Posterior cingulate gyrus (tissue), 11 donors: Measurements from ENCODE around the gene ZNF540.
"Not testable (repeated sequence)": the region's sequence is repeated elsewhere in the genome, so short reads cannot be mapped to it uniquely, and the experiment has no call there.

Experiments used
- DNase-seq, 10 donors: peaks; one replicate each; pipeline versions ENCODE4 v3.0.0 to v3.0.0-alpha.2; 2020 to 2021; ENCODE audit warnings: mixed read lengths in 3 of 10
- intact Hi-C: fragments of 100-400 bp; cut with DNase I; formaldehyde crosslinking; loops from one replicate; pipeline ENCODE4 v1.15.1; 2023

Gene ZNF540

DNA sequence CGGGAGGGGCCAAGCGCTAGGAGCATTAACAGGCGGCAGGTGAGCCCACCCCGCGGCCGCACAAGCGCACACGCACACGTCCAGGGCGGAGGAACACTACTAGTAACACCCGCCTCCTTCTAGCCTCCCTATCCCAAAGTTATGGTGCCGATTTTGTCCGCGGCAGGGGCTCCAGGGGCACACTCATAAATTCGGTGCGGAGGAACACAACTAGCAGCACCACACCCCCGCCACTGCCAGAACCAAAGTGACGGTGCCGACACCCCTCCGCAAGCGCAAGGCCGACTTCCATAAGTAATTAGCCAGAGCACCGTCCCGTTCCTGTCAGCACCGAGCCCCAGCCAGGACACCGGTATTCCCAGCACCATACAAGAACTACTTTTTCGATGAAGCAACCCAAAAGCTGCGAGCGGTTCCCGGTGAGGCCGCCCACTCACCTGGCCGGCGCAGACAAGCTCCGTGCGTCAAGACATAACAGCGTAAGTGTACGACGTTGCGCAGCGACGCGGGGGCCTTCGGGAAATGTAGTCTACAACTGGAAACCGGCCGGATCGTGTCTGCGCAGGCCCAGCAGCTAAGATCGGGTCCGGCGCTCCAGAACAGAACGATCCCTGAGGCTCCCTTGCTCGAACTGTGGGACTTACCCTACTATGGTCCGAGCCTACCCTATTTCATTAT lies at the start of gene ZNF540, which contains the start of gene ZNF571:
TSS of gene ZNF540 (plus strand) at position 573 of the 678 bp plus-strand sequence. CDS start 3,572 bp downstream, outside the sequence.
TSS of gene ZNF571 (minus strand) at position 489 of the 678 bp plus-strand sequence. CDS start 8,116 bp downstream, outside the sequence.
- DNase-seq, result peak; percentile 89 to 99 (median 94)
- intact Hi-C loops, result loop anchor here (2.0 to 5.0 kb wide), 2 partner anchors 60 to 127 kb away; partner anchors contain the start of genes ZFP30, ZNF569 and ZNF570

- DNase-seq, result no peak
- intact Hi-C loops, result no loop called here
Observed at GRCh38 chr19:37551129-37551993, 43.3 kb upstream of the ZNF540 start.

DNA sequence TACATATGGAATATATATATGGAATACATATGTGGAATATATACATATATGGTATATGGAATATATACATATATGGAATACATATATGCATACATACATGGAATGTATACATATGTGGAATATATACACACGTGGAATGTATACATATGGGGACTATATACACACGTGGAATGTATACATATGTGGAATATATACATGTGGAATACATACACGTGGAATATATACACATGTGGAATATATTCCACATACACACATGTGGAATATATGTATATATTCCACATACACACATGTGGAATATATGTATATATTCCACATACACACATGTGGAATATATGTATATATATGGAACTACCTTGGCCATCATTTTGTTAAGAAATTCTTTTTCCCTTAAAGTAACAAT lies 31.2 kb upstream of the ZNF540 start:
- no peak for DNase-seq
- intact Hi-C loops, result no loop called here

DNA sequence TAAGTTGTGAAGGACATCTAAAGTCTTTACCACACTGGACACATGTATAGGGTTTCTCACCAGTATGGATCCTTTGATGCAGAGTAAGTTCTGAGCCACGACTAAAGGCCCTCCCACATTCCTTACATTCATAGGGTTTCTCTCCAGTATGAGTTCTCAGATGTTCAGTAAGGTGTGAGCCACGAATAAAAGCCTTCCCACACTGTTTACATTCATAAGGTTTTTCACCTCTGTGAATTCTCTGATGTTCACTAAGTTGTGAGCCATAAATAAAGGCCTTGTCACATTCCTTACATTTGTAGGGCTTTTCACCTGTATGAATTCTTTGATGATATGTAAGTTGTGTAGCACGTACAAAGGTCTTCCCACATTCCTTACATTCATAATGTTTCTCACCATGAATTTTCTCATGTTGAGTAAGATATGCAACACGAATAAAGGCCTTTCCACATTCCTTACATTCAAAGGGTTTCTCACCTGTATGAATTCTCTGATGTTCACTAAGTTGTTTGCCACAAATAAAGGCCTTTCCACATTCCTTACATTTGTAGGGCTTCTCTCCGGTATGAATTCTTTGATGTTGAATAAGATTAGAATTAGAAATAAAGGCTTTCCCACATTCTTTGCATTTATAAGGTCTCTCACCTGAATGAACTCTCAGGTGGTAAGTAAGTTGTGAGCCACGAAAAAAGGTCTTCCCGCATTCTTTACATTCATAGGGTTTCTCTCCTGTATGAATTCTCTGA lies 29.9 kb upstream of the ZNF540 start:
- intact Hi-C loops, result no loop called here
- no peak for DNase-seq

DNA sequence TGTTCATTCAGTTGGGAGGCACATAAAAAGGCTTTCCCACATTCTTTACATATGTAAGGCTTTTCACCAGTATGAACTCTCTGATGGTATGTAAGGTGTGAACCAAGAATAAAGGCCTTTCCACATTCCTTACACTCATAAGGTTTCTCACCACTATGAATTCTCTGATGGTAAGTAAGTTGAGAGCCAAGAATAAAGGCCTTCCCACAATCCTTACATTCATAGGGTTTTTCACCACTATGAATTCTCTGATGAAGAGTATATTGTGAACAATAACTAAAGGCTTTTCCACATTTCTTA lies 29.4 kb upstream of the ZNF540 start:
- intact Hi-C loops, result no loop called here
- DNase-seq, result no peak

DNA sequence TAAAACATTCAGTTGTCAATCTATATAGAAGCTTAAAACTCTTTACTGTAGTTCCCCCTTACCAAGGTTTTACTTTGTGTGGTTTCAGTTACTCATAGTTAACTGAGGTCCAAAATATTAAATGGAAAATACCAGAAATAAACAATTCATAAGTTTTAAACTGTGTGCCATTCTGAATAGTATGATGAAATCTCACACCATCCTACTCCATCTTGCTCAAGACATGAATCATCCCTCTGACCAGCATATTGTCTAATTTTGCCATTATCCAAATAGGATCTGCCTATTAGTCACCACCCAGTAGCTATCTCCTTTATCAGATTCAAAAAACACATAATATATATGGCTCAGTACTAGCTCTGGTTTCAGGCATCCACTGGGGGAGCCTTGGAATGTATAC lies 22.5 kb upstream of the ZNF540 start:
- intact Hi-C loops, result no loop called here
- DNase-seq, result no peak

GRCh38 chr19:37583340-37583739 lies 11.3 kb upstream of the ZNF540 start:
- intact Hi-C loops, result no loop called here
- DNase-seq, result no peak

DNA sequence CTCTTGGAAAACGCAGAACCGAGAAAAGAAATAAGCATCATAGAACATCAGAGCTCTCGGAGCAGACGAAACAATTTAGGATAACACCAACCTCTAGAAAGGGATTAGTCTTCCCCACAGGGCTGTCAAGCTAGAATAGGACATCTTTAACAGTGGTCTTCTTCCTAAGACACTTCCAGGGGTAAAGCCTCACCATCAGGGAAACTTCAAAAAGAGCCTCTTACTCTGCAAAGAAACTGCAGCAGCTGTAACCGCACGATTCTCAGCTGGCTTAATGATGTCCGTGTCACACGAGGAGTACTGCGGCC lies 726 bp upstream of the ZNF540 start:
- intact Hi-C loops, result loop anchor here (2.0 to 5.0 kb wide), 2 partner anchors 61 to 127 kb away; partner anchors contain the start of genes ZFP30, ZNF569 and ZNF570
- DNase-seq, result no peak

- intact Hi-C loops, result loop anchor here (2.0 to 5.0 kb wide), 2 partner anchors 60 to 128 kb away; partner anchors contain the start of genes ZFP30, ZNF569 and ZNF570
- peak; percentile 43 to 95 (median 68) for DNase-seq
Observed at GRCh38 chr19:37594982-37595382, 306 bp downstream of the ZNF540 start.

- no peak for DNase-seq
- intact Hi-C loops, result no loop called here
Observed at GRCh38 chr19:37635076-37636056, 40.7 kb downstream of the ZNF540 start.

GRCh38 chr19:37654118-37654517 lies 59.4 kb downstream of the ZNF540 start:
- intact Hi-C loops, result loop anchor here (2.0 to 10.0 kb wide), 4 partner anchors 37 to 149 kb away; partner anchors contain the start of genes ZNF540, ZNF571, ZNF607 and ZNF793
- no peak for DNase-seq

DNA sequence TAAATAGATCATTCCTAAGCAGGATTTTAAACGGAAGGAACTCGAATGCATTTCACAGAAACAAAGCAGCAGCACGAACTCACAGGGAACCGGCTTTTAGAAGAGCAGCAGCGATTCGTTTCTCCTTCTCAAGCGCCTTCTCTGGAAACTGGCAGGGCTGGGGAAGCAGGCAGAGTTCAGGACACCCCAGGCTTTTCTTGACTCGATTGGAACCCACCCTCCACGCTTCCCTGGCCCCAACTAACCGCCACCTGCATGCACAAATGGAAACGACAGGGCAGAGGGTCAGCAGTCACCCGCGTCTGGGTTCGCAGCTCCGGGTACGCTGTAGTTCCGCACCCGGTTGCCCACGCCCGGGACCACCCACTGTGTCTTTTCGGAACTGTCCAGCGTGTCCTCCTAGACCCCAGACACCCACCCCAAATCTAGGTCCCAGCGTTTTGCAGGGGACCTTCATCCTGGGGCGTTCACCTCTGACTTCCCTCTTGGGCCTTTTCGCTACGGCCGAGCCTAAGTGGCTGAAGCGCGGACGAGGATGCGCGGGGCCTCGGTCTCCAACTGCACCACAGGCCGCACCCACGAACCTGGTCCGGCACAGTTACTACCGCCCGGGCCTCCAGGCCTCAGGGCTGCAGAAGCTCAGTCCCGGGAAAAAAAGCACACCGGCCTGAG lies 60.1 kb downstream of the ZNF540 start:
- peak in 6 of 10 donors; percentile 11 to 84 (median 22) for DNase-seq
- intact Hi-C loops, result loop anchor here (1.0 to 10.0 kb wide), 5 partner anchors 36 to 150 kb away; partner anchors contain the start of genes ZNF540, ZNF571, ZNF573 and ZNF607

DNA sequence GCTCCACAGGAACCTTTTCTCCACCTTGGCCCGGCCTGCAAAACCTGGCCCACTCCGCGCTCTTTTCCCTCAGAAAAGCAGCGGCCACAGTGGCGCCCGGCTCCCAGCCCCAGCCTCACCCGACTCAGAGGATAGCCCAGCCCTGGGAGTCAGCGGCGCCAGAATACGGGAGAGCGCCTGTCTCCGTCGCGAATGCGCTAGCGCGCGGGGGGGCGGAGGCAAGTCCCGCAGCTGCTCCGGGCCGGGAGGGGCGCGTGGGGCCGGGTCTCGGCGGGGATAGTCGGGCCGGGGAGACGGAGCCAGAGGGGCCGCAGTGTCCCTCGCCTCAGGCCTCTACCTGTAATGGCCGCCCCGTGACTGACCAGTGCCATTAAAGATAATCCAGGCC lies 60.6 kb downstream of the ZNF540 start, which contains the start of gene ZFP30:
TSS of gene ZFP30 (minus strand) at position 165 of the 388 bp plus-strand sequence. CDS start 7,643 bp downstream, outside the sequence.
- DNase-seq, result peak; percentile 86 to 99 (median 94)
- intact Hi-C loops, result loop anchor here (1.0 to 10.0 kb wide), 5 partner anchors 36 to 150 kb away; partner anchors contain the start of genes ZNF540, ZNF571, ZNF573 and ZNF607

DNA sequence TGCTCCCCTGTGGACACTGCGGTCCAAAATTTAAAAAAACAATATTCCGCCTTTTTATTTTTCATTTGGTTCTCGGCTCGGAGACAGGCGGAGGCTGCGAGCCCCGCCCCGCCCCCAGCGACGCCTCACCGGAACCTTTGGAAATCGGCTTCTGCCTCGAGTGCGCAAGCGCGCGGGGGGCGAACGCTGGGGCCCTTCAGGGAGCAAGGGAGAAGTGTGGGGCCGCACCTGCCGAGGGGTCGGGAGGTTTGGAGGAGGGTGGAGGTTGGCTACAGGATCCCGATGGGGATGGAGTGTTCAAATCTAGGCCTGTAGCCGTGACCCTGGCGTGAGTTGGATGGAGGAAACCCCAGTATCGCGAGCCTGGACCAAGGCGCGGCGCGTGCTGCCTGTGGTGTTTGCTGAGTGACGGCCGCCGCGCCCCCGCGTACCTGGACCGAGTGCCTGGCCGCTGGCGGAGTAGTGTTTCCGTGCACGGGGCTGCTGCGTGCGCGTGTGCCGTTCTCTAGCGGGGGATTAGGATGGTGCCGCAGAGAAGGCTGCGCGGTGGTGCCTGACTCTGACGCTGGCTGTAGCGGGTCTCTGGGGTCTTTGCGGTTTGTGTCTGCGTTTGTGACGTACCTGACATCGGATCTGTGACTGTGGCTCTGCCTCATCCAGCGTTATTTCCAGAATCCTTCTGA lies 61.2 kb downstream of the ZNF540 start:
- intact Hi-C loops, result loop anchor here (1.0 to 10.0 kb wide), 5 partner anchors 35 to 151 kb away; partner anchors contain the start of genes ZNF540, ZNF571, ZNF573 and ZNF607
- peak; percentile 76 to 98 (median 86) for DNase-seq

DNA sequence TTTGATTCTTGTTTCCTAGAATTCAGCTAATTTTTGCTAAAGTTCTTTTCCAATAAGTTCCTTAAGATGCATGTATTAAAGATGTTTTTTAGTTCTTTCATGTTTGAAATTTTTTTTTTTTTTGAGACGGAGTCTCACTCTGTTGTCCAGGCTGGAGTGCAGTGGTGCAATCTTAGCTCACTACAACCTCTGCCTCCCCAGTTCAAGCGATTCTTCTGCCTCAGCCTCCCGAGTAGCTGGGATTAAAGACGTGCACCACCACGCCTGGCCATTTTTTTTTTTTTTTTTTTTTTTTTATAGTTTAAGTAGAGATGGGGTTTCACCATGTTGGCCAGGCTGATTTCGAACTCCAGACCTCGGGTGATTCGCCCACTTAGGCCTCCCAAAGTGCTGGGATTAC lies 62.5 kb downstream of the ZNF540 start:
- not testable (repeated sequence) for DNase-seq
- intact Hi-C loops, result loop anchor here (10.0 kb wide), 1 partner anchor 152 kb away; the partner anchor contains the start of gene ZNF793
